Stomach (tissue), 4 donors: ENCODE data around the gene SKI.

Experiments
- EP300 ChIP-seq: sonication (generic); formaldehyde crosslinking; IDR thresholded peaks from one replicate; pipeline ENCODE4 v1.6.1; 2017; ENCODE audit warnings: antibody characterized with exemption
- POLR2A ChIP-seq, 4 donors: fragments of 450-650 bp; IDR thresholded peaks; one replicate each; pipeline ENCODE4 v1.6.1; 2016; ENCODE audit warnings: antibody characterized with exemption in 4 of 4, control low read depth in 2 of 4, mild to moderate bottlenecking in 1 of 4, moderate library complexity in 1 of 4
- POLR2AphosphoS5 ChIP-seq, 3 donors: sonication (generic); formaldehyde crosslinking; IDR thresholded peaks; one replicate each; pipeline ENCODE4 v1.6.1; 2016; ENCODE audit warnings: antibody characterized with exemption in 3 of 3
- TF ChIP-seq, protein P1 (sequence below), 7 experiments: fragments of 450-650 bp in 4 of 7; fragments of 200-600 bp in 3 of 7; sonication (generic) in 3 of 7; IDR thresholded peaks; one replicate each; pipeline ENCODE4 v1.5.1; 2016 to 2019; ENCODE audit warnings: antibody characterized with exemption in 7 of 7, control low read depth in 2 of 7, mild to moderate bottlenecking in 1 of 7

DNA sequence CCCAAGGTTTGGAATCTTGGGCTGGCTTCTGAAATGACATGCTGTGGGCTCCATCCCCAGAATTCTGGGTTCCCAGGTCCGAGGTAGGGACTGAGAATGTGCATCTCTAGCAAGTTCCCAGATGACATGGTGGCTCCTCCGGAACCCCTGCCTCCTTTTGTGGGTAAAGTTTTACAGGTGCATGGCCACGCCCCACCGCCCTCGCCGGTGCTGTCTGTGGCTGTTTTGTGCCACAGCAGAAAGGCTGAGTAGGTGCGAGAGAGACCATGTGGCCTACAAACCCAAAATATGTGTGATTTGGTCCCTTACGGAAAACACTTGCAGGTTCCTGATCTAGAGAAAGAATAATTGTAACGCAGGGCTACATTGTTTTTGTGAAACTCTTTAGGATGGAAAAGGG, 30.9 kb downstream of the SKI start:
- TF ChIP-seq, protein P1, sequence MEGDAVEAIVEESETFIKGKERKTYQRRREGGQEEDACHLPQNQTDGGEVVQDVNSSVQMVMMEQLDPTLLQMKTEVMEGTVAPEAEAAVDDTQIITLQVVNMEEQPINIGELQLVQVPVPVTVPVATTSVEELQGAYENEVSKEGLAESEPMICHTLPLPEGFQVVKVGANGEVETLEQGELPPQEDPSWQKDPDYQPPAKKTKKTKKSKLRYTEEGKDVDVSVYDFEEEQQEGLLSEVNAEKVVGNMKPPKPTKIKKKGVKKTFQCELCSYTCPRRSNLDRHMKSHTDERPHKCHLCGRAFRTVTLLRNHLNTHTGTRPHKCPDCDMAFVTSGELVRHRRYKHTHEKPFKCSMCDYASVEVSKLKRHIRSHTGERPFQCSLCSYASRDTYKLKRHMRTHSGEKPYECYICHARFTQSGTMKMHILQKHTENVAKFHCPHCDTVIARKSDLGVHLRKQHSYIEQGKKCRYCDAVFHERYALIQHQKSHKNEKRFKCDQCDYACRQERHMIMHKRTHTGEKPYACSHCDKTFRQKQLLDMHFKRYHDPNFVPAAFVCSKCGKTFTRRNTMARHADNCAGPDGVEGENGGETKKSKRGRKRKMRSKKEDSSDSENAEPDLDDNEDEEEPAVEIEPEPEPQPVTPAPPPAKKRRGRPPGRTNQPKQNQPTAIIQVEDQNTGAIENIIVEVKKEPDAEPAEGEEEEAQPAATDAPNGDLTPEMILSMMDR (IDR thresholded peaks at IDR 0.05) = no peak
- no peak for TF ChIP-seq POLR2A (IDR thresholded peaks at IDR 0.05)
- TF ChIP-seq POLR2AphosphoS5 (IDR thresholded peaks at IDR 0.05) = no peak
- no peak for TF ChIP-seq EP300
